Endometrium (tissue), 2 donors: ENCODE results near the gene ESPN.

Experiments
- FAIRE-seq: peaks from 2 replicates; lab custom pipeline; 2012; peaks lifted over from hg19 to GRCh38; lab: Jason Lieb, UNC
- donor health status: control.
- donor health status: control.

The ESPN gene

DNA sequence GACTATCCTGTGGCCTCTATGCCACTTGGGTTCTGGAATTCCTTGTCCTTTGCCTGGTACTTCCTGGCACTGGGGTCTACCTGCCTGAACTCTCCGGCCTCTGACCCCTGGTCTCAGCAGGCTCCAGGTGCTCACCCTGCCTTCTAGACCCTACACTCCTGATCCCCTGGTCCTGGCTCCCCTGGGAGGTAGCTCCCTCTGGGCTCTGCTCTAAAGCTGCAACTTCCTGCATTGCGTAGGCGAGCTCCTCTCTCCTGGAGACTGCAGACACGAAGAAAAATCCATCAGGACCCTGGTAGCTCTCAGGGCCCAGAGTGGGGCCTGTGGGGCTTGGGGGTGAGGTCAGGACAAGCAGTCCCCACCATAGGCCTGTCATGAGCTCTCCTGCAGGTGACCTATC lies 74.7 kb downstream of the ESPN start:
- no peak for FAIRE-seq

DNA sequence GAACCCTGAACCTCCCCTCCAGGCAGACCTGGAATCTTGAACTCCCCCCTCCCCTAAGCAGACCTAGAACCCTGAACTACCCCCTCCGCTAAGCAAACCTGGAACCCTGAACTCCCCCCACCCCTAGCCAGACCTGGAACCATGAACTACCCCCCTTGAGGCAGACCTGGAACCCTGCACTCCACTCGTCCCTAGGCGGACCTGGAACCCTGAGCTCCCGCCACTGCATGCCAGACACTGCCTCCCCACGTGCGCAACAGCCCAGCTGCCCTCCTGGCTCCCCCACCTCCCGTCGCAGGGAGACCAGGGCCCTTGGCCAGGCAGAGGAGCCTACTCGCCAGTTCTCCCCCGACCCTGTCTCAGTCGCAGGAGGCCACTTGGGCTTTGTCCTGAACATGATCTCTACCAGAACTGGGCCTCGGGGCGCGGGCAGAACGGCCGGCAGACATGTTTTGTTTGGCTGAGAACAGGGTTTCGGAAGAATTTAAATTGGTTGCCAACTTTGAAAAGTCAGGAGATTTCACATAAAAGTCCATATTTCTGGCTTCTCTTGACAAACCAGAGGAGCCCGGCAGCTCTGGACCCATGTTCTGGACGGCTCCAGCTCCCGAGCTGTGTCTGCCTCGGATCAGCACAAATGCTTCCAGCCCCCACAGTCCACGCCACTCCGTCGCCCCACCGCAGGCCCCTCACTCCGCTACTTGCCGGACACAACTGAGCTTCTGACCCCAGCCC lies 76.1 kb downstream of the ESPN start:
- no peak for FAIRE-seq

DNA sequence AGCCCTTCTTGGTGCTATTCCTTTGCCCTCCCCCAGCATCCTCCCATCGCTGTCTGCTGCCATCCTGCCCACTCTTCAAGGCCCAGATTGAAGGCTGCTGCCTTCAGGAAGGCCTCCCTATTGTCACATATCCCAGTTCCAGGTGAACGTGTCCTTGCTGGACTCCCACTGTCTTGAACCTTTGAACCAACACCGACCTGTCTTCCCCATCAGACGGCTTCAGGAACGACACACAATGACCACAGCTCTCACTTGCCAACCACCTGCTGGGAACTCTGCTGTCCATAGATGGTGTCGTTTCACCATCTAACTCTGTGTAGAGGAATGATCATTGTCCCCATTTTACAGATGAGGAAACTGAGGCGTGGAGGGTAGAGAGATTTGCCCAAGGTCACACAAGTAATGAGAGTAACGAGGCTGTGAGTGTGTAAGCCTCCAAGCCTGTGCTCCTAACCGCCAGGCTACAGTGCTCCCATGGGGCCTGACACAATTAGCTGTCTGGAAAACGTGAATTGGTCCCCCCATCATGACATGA lies 76.8 kb downstream of the ESPN start:
- FAIRE-seq: no peak

DNA sequence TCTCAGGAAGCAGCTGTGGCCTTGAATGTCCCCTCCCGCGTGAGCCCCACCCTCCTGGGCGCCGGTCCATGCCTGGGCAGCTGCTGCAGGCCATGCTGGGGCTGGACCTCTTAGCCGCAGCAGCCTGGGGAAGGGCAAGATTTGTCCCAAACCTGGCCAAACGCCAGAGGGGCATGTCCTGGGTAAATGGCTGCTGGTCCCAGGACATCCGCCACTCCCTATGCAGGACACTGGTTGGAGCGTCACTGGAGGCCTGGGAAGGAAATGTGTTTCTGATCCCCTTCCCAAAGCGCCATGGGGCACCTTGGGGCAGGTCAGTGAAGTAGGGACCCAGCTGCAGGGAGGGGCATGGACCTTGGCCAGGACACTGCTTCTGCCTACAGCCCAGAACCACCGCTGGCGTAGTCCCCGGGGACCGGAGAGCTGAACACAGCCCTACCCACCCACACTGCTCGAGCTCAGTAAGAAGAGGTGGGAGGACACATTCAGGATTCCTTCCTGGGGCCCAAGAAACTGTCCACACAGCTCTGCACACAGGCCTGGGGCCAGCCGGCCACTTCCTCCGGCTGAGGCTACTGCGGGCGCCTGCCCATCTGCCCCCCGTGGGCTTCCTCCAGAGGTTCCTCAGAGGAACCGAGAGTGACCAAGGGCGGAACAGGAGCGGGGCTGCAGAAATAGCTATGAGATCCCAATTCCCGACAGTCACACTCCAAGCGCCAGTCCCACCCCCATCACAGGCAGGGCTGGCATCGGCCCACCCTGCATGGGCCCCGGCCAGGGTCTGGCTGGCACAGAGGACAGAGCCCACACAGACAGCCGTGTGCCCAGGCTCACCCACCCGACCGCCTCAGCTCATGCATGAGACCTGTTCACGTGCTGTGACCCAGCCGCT lies 77.7 kb downstream of the ESPN start:
- no peak for FAIRE-seq

DNA sequence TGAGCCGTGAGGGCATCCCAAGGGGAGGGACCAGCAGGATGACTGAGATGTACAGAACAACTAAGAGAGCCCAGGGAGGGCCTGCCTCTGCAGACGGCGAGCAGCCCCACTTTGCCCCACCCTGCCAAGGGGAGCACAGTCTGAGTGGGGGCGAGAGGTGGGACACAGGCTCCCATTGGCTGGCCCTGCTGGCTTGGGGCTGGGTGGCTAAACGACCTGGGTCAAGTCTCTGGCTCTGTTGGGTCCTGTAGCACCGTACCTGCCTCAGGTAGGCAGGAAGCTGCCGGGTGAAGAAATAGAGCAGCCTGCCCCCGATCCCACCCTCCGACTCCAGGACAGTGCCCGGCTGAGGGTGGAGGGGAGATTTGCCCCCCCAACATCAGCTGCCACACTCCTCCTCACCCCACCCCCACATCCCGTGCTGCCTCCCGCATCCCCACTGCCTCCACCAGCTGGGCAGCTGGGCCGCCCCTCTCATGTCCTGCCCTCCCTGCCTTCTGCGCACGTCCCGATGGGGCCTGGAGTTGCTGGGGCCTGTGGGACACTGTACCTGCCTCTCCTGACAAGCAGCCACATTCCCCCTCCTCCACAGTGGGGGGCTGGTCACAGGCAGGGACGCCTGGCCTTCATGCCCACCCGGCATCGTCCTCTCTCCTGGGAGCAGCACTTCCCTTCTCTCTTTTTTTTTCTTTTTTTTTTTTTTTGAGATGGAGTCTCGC lies 79.5 kb downstream of the ESPN start:
- no peak for FAIRE-seq

- FAIRE-seq: no peak
These were observed 80.3 kb downstream of the ESPN start for GRCh38 chr1:6504887-6505286.

DNA sequence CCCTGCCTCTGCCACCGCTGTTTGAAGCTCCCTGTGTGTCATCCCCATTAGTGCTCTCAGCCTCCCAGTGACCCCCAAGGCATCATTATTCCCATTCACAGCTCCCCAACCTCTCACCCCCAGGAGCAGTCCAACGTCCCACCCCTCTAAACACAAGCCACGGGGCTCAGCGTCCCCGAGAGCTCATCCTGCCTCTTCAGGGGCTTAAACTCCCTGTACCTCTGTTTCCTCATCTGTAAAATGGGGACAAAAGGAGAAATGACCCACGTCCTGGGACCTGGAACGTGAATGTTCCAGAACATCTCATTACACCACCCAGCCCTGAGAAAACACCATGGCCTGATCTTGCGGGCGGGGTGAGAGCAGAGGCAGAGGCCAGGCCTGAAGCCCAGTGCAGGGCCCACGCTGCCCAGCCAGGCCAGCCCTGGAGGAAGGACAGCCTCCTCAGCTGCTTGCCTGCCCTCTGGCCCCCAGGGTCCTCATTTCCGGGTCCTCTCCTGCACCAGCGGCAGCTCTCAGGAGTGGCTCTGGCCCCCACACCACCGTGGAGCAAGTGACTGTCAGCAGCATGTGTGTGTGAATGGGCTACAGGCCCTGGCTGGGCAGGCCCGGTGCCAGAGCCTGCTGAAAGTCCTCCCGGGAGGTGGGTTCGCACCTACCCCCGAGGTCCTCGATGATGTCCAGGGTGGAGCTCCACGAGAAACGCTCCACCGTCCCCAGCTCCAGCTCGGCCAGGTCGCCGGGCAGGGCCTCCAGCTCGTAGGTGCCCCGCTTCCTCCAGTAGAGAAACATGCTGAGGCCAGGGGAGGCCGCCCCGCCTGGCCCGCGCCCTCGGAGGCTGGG lies 81.0 kb downstream of the ESPN start:
- FAIRE-seq: no peak

DNA sequence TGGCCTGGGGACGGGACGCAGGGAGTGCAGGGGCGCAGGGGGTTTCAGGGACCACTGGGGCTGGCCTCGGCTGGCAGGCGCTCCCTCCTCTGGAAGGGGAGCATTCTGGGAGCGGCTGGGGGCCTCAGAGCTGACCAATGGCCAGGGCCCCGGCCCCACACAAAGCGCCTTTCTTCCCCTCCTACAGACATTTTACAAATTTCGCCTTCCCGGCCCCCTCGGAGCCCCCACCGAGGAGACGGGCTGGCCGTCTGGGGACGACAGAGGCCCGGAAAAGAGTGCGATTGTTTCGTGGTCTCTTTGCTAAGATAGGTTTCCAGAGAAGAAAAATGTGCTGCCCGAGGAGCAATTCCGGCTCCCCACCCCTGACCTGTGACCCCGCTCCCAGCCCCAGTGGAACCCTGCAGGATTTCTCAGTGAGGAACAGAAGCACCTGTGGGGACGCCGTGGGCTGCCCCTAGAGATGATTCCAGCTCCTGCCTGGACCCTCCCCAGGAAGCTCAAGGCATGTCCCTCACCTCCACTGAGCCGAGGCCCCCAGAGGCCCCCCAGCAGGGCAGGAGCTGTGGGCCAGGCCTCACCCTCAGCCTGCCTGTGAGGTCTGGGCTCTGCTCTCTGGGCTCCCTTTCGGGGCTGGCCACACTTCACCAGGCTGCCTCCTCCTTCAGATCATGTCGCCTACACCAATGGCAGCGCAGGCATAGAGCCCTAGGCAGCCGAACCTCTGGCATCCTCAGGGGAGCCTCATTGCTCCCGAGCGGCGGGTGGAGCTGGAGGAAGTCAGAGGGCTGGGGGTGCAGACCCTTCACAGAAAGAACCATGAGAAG lies 81.8 kb downstream of the ESPN start:
- no peak for FAIRE-seq

GRCh38 chr1:6507037-6507428 lies 82.5 kb downstream of the ESPN start:
- FAIRE-seq: no peak

DNA sequence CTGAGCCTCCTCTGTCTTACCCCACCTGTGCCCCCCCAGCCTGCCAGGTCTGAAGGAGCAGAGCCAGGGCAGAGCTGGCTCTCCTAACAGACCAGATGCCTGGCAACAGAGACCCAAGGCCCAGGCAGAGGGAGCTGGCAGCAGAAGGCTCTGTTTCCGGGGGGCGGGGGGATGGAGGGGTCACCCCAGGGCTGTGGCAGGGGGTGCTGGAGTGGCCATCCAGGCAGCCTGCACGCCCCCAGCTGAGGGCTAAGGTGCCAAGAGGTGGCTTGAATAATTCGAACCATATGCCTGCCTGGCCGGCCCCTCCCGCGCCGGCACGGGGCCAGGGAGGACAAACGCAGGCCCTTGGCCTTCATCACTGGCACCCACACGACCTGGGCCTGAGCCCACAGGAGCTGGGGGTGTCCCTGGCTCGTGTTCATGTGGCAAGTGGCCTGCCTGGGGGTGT lies 82.9 kb downstream of the ESPN start:
- FAIRE-seq: no peak

DNA sequence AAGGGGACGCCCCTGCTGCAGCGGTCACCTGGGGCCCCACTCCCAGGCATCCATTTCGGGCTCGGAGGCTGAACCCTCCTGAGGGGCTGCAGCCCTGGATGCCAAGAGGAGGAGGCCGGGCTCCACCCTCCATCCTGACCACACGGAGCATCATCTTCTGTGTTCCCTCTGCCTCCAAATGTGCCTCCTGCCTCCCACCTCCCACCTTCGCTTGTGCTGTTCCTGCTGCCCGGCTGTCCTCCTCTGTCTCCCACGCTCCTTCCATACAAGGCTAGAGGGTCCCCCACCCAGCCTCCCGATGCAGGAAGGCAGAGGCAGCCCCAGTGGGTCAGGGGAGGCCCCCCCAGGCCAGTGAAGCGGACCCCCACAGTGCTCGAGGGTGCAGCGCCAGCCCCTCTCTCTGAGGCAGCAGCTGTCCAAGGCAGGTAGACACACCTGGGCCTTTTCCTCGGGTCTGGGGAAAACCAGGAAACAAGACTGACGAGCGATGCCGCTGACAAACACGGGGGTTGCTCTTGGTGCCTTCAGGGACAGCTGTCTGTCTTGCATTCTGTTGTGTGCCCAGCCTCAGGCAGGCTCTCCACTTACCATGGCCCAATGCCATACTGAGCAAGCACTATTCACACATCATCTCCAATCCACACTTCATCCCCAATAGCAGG lies 83.7 kb downstream of the ESPN start:
- FAIRE-seq: no peak

- FAIRE-seq: no peak
These were observed 84.2 kb downstream of the ESPN start for GRCh38 chr1:6508816-6509189.

GRCh38 chr1:6509220-6509918 lies 84.8 kb downstream of the ESPN start:
- FAIRE-seq: no peak

GRCh38 chr1:6509919-6510291 lies 85.3 kb downstream of the ESPN start:
- FAIRE-seq: no peak

DNA sequence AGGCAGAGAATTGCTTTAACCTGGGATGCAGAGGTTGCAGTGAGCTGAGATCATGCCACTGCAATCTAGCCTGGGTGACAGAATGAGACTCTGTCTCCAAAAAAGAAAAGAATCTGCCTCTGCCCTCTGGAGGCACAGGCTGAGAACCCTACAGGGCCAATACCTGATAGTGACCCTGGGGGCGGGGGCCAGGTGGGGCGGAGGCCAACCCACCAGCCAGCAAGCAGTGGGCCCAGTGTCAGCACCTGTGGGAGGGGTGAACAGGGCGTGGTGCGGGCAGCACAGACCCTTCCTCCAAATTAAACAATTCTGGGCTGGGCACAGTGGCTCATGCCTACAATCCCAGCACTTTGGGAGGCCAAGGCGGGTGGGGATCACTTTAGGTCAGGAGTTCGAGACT lies 85.9 kb downstream of the ESPN start:
- FAIRE-seq: no peak
